CD14-positive monocyte (primary cell): Measurements from ENCODE around the gene CT45A1. TPM values are rescaled to one million over a fixed set of nuclear protein-coding genes. Genes with fewer than 3 reads are reported as not detected.

ENCODE experiments used
- DNase-seq, 3 donors: peaks; one replicate each; pipeline ENCODE4 v3.0.0-alpha.2; 2011 to 2022
- H2AFZ ChIP-seq: 2 replicates; pipeline ENCODE4 v1.6.0; 2012; ENCODE audit warnings: mild to moderate bottlenecking, low read depth, low read length, inconsistent platforms; ENCODE audit not compliant: insufficient read depth, poor library complexity, severe bottlenecking
- H3K27ac ChIP-seq, 2 donors: 1 replicate in 1 of 2; 2 replicates in 1 of 2; pipeline ENCODE4 v1.5.1; 2012 to 2013; ENCODE audit warnings: low read length in 2 of 2, control low read depth in 1 of 2, inconsistent platforms in 1 of 2, low read depth in 1 of 2, mild to moderate bottlenecking in 1 of 2
- H3K27me3 ChIP-seq, 2 donors: one replicate each; pipeline versions ENCODE4 v1.6.0 to v1.6.1; 2011 to 2013; ENCODE audit warnings: low read length in 2 of 2; ENCODE audit not compliant: control insufficient read depth in 2 of 2, insufficient read depth in 2 of 2
- H3K36me3 ChIP-seq, 2 donors: replicated peaks in 1 of 2; 1 replicate in 1 of 2; 2 replicates in 1 of 2; pipeline versions ENCODE4 v1.5.1 to v1.6.1; 2012 to 2013; ENCODE audit warnings: low read length in 2 of 2, control low read depth in 1 of 2, inconsistent platforms in 1 of 2, mild to moderate bottlenecking in 1 of 2; ENCODE audit not compliant: insufficient read depth in 2 of 2, control insufficient read depth in 1 of 2
- H3K4me1 ChIP-seq, 2 donors: 1 replicate in 1 of 2; 2 replicates in 1 of 2; pipeline versions ENCODE4 v1.5.1 to v1.6.1; 2012 to 2013; ENCODE audit warnings: low read length in 2 of 2, control low read depth in 1 of 2, inconsistent platforms in 1 of 2, mild to moderate bottlenecking in 1 of 2, moderate library complexity in 1 of 2; ENCODE audit not compliant: insufficient read depth in 2 of 2, control insufficient read depth in 1 of 2
- H3K4me2 ChIP-seq: replicated peaks from 2 replicates; pipeline ENCODE3; 2012; ENCODE audit warnings: low read length, moderate library complexity, mild to moderate bottlenecking; ENCODE audit not compliant: poor library complexity, severe bottlenecking; ENCODE audit errors: extremely low read depth
- H3K4me3 ChIP-seq, 3 experiments: fragments of 200-600 bp in 1 of 3; sonication (generic) in 1 of 3; replicated peaks in 1 of 3; 1 replicate in 2 of 3; 2 replicates in 1 of 3; pipeline ENCODE4 v1.5.1; 2011 to 2013; ENCODE audit warnings: low read length in 3 of 3, mild to moderate bottlenecking in 3 of 3, control low read depth in 2 of 3, low read depth in 2 of 3, inconsistent platforms in 1 of 3, moderate library complexity in 1 of 3
- H3K79me2 ChIP-seq: 2 replicates; pipeline ENCODE4 v1.6.0; 2012; ENCODE audit warnings: mild to moderate bottlenecking, control low read depth, inconsistent platforms, low read length, moderate library complexity; ENCODE audit not compliant: insufficient read depth
- H3K9ac ChIP-seq: 2 replicates; pipeline ENCODE4 v1.6.0; 2017; ENCODE audit warnings: low read length, mild to moderate bottlenecking; ENCODE audit not compliant: insufficient read depth, poor library complexity, severe bottlenecking
- H3K9me3 ChIP-seq, 2 donors: replicated peaks in 1 of 2; 1 replicate in 1 of 2; 2 replicates in 1 of 2; pipeline versions ENCODE4 v1.5.1 to v1.6.1; 2012 to 2013; ENCODE audit warnings: low read length in 2 of 2, control low read depth in 1 of 2; ENCODE audit not compliant: control insufficient read depth in 1 of 2, insufficient read depth in 1 of 2
- H4K20me1 ChIP-seq: 2 replicates; pipeline ENCODE4 v1.6.0; 2012; ENCODE audit warnings: mild to moderate bottlenecking, low read length, control low read depth, moderate library complexity; ENCODE audit not compliant: insufficient read depth
- H3K27ac Mint-ChIP-seq, 7 donors: one replicate each; pipeline ENCODE4 v1.8.0; 2020; ENCODE audit warnings: mild to moderate bottlenecking in 7 of 7, mixed read lengths in 7 of 7, moderate library complexity in 6 of 7, inconsistent platforms in 2 of 7
- H3K27me3 Mint-ChIP-seq, 3 donors: one replicate each; pipeline ENCODE4 v1.8.0; 2021 to 2022; ENCODE audit warnings: low read depth in 3 of 3, mild to moderate bottlenecking in 3 of 3, mixed read lengths in 3 of 3, moderate library complexity in 3 of 3, inconsistent platforms in 1 of 3
- H3K36me3 Mint-ChIP-seq, 2 donors: one replicate each; pipeline ENCODE4 v1.8.0; 2020; ENCODE audit warnings: mixed read lengths in 2 of 2, inconsistent platforms in 1 of 2, mild to moderate bottlenecking in 1 of 2
- H3K4me1 Mint-ChIP-seq: one replicate; pipeline ENCODE4 v1.8.0; 2020; ENCODE audit warnings: mild to moderate bottlenecking, mixed read lengths
- H3K4me3 Mint-ChIP-seq, 2 donors: one replicate each; pipeline ENCODE4 v1.8.0; 2020; ENCODE audit warnings: mild to moderate bottlenecking in 2 of 2, mixed read lengths in 2 of 2, moderate library complexity in 1 of 2
- H3K9me3 Mint-ChIP-seq, 7 donors: one replicate each; pipeline ENCODE4 v1.8.0; 2020 to 2022; ENCODE audit warnings: mixed read lengths in 7 of 7, mild to moderate bottlenecking in 6 of 7, moderate library complexity in 6 of 7, inconsistent platforms in 2 of 7
- CTCF ChIP-seq: fragments of 200-600 bp; IDR thresholded peaks from one replicate; pipeline ENCODE4 v1.8.0; 2022; ENCODE audit warnings: antibody characterized with exemption, mild to moderate bottlenecking
- WGBS: methylation state at CpG from one replicate; pipeline ENCODE4 v1.1.5; 2013; ENCODE audit warnings: missing lambda C conversion rate; ENCODE audit not compliant: insufficient coverage; 5-methylcytosine and 5-hydroxymethylcytosine counted together
- intact Hi-C, 2 donors: fragments of 100-400 bp; cut with micrococcal nuclease; formaldehyde crosslinking; loops; one replicate each; pipeline versions ENCODE4 v1.15.0 to v1.15.1; 2023
- polyA plus RNA-seq, 3 donors: library from polyadenylated mRNA; depleted of rRNA in 1 of 3; unstranded in 2 of 3; stranded (reverse) in 1 of 3; fragments of 300-500 nt in 2 of 3; fragments of >200 nt in 1 of 3; fragmentation: Illumina TruSeq in 2 of 3; gene quantifications; 1 replicate in 2 of 3; 2 replicates in 1 of 3; pipeline ENCODE4 v1.2.3, GENCODE V29; 2012 to 2021

Gene CT45A1
- polyA plus RNA-seq, 3 donors: not detected

GRCh38 chrX:135688137-135688536 is 25.3 kb upstream of the CT45A1 start:
- intact Hi-C loops: no loop called here
- Histone ChIP-seq H3K27me3 (peaks cover 0 to 2% of the 10 kb centered on the region in 2 donors), H3K36me3 (no peaks in the 10 kb centered on the region), H3K9me3 (no peaks in the 10 kb centered on the region), H3K79me2 (no peaks in the 10 kb centered on the region), H2AFZ (no peak overlapping the region), H3K9ac (no peak overlapping the region), H3K4me1 (no peaks in the 10 kb centered on the region), H3K4me2 (no peak overlapping the region), H4K20me1 (no peaks in the 10 kb centered on the region), H3K4me3 (no peak overlapping the region), H3K27ac (no peak overlapping the region)
- Mint-ChIP-seq H3K4me3 (no peak overlapping the region), H3K36me3 (no peaks in the 10 kb centered on the region), H3K9me3 (peaks cover 0 to 7% (median 0%) of the 10 kb centered on the region in 7 donors), H3K27ac (peak overlapping the region in 1 of 7 donors; percentile 14), H3K27me3 (peaks cover 3 to 5% (median 4%) of the 10 kb centered on the region in 3 donors), H3K4me1 (no peaks in the 10 kb centered on the region)
- 68% methylated on average over 6 of the region's 16 CpGs for WGBS
- DNase-seq: peak in 1 of 3 donors; percentile 1
- no peak for TF ChIP-seq CTCF

GRCh38 chrX:135695471-135695870 is 18.0 kb upstream of the CT45A1 start:
- H3K4me1 ChIP-seq: no peaks in the 10 kb centered on the region
- no CpG with 5 or more reads among the region's 3 CpGs for WGBS
- Mint-ChIP-seq H3K4me3 (no peak overlapping the region), H3K27me3 (peaks cover 1 to 4% (median 3%) of the 10 kb centered on the region in 3 donors), H3K9me3 (peaks cover 0 to 2% (median 0%) of the 10 kb centered on the region in 7 donors), H3K4me1 (no peaks in the 10 kb centered on the region), H3K36me3 (no peaks in the 10 kb centered on the region), H3K27ac (no peak overlapping the region)
- no peak overlapping the region for H3K9ac ChIP-seq
- H3K27me3 ChIP-seq: no peaks in the 10 kb centered on the region
- H3K4me2 ChIP-seq: no peak overlapping the region
- H4K20me1 ChIP-seq: no peaks in the 10 kb centered on the region
- no peaks in the 10 kb centered on the region for H3K79me2 ChIP-seq
- TF ChIP-seq CTCF: no peak
- H2AFZ ChIP-seq: no peak overlapping the region
- intact Hi-C loops: no loop called here
- no peak for DNase-seq
- no peak overlapping the region for H3K27ac ChIP-seq
- H3K9me3 ChIP-seq: no peaks in the 10 kb centered on the region
- no peak overlapping the region for H3K4me3 ChIP-seq
- H3K36me3 ChIP-seq: no peaks in the 10 kb centered on the region
